Kidney capillary endothelial cell (primary cell): Measurements from ENCODE around the gene EPG5.
"Not testable (repeated sequence)": the region's sequence is repeated elsewhere in the genome, so short reads cannot be mapped to it uniquely, and the experiment has no call there.

Experiments
- DNase-seq: peaks from one replicate; pipeline ENCODE4 v3.0.0-alpha.2; 2018; ENCODE audit warnings: low spot score

Gene EPG5

DNA sequence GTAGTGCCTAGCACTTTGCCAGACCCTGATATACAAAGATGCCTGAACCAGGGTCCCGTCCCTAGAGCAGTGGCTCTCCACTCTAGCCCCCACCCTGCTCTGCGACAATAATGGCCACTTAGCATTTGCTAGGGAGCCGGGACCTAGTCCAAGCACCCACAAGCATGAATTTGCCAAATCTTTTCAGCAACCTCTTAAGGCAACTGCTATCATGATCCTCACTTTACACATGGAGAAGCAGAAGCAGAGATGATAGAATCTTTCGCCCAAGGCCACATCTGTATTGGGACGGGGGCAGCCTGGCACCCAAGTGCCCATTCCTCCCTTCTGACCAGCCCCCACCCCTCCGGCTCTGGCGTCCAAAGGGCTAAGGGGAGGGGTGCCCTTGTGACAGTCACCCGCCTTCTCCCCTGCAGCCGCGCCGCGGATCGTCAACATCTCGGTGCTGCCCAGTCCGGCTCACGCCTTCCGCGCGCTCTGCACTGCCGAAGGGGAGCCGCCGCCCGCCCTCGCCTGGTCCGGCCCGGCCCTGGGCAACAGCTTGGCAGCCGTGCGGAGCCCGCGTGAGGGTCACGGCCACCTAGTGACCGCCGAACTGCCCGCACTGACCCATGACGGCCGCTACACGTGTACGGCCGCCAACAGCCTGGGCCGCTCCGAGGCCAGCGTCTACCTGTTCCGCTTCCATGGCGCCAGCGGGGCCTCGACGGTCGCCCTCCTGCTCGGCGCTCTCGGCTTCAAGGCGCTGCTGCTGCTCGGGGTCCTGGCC is 128.6 kb downstream of the EPG5 start:
- DNase-seq = no peak

DNA sequence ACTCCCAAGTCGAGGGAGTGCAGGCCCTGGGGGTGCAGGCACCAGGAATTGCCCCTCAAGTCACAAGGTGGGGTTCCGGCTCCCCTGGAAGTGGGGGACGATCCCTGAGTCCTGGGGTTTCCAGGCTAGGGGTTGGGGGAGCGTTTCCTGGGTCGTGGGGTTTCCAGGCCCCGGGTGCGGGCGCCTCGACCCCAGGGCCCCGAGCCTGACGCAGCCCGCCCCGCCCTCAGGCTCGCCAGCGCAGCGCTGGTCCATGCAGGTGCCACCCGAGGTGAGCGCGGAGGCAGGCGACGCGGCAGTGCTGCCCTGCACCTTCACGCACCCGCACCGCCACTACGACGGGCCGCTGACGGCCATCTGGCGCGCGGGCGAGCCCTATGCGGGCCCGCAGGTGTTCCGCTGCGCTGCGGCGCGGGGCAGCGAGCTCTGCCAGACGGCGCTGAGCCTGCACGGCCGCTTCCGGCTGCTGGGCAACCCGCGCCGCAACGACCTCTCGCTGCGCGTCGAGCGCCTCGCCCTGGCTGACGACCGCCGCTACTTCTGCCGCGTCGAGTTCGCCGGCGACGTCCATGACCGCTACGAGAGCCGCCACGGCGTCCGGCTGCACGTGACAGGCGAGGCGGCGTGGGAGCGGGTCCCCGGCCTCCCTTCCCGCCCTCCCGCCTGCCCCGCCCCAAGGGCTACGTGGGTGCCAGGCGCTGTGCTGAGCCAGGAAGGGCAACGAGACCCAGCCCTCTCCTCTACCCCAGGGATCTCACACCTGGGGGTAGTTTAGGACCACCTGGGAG is 129.7 kb downstream of the EPG5 start:
- DNase-seq = peak; percentile 67

DNA sequence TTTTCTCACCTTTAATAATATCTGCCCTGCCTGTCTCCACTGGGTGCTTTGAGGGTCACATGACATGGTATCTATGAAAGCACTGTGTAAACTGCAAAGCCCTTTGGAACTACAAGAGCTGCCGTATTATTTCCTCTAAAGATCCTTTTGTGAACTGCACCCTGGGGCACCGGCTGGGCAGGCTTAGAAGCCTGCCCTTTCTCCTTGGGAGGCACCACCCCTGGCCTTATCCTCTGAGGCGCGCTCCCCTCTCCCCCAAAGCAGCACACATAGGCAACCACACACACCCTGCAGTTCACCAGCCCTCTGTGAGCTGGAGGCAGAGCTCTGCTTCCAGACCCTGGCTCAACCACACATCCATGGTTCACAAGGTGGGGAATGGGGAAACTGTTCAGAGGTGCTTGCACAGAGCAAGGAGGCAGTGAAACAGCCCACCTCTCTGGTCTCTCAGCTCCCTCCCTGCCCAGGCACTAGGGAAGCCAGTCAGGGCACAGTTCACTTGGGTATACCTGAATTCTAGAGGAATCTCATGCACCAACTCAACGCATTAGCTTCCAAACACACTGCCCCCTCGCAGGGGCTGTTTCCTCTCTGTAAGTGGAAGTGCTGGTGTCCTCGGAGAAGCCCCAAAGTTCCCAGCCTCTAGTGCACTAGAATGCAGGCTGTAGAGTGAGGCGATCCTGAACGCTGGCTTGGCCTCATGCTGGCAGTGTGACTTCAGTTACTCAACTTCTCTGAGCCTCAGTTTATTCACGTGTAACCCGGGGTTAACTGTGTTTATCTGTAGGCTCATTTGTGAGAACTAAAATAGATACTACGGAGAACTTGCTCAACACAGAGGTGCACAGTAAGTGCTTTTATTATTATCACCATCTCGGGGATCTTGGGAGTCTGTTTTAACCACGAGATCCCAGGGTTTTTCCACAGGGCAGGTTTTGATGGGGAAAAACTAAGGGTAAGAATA is 130.6 kb downstream of the EPG5 start:
- no peak for DNase-seq

DNA sequence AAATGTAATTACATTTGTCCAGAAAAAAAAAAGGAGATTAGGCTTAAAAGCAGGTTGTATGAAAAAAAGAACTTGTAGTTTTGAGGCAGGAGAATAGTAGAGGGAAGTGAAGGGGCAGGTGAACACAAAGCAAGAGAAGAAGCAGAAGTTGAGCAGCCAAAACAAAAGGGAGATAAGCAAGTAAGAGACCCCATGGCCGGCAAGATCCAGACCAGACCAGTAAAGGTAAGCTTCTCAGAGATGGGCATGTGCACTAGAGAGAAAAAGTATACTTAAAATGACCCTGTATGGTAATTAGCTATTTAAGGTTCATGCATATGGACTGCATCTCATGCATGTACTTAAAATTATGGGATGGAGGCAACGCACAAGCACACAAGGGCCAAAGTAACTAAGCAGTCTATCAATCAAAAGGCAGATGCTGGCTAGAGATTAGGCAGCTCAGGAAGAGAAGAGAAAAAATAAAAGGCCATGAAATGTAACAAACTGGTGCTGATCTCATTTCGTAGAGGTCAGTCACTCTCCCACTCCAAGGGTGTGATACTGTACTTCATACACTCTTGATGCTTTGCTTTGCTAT is 132.0 kb downstream of the EPG5 start:
- DNase-seq = no peak

DNA sequence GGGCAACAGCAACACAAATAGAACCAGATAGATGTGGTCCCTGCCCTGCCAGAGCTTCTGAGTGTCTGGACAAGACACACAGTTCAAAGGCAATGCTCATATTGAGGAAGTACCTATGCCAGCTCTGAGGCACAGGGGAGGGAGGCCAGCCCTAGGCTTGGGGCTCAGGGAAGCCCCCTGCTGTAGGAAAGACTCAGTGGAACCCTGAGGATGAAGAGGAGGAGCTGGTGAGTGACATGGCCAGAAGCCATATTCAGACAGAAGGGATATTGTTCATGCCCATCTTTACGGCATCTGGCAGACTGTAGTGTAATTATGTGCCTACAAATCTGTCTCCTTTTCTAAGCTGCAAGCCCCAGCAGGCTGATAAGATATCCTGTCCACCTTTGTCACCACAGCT is 132.8 kb downstream of the EPG5 start:
- DNase-seq = no peak

DNA sequence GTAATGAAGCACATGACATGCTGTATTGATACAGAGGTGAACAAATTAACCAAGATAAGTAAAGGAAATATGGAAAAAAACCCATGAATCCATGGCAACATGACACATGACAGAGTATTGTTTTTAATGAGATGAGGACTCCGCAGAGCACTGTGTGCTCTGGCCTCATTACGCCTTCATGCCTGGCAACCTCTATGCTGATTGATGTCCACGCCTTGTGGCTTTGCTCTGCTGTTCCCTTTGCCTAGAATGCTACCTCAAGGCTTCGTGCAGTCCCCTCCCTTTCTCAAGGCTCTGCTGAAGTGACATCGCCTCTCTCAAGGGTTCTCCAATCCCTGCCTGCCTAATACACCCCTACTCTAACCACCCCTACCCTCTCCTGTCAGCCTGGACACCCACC is 133.3 kb downstream of the EPG5 start:
- no peak for DNase-seq

DNA sequence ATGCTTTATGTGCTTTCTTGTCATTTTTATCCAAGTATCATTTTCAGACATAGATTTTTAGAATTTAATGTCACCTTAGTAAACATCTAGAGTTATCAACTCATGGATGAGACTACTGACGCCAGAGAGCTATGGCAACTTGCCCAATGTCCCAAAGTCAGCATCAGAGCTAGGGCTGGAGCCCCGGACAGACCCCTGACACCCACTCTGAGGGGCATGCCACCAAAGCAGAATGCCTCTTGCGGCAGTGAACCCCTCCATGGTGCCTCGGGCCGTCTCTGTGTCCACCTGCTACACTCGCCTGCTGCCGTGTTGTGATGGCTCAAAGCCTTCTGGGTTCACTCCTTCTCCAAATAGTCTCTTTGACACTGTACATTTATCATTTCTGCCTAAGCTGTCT is 136.2 kb downstream of the EPG5 start:
- DNase-seq = no peak

DNA sequence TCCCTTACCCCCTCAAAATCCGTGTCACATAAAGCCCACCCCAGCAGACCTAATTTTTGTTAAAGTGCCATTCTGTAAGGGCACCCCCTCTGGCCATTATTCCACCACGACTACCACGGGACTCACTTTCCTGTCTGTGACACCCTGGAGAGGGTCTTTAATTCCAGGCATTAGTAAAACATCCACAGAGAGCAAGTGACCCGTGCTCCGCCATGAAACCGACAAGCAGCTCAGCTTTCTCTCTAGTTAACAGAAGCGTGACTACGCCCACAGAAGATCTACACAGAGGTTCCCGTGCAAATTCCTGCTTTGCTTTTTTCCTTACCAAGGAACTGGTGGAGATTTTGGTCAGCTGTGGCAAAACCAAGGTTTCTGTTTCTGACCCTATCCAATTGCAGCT is 137.3 kb downstream of the EPG5 start:
- DNase-seq = no peak

DNA sequence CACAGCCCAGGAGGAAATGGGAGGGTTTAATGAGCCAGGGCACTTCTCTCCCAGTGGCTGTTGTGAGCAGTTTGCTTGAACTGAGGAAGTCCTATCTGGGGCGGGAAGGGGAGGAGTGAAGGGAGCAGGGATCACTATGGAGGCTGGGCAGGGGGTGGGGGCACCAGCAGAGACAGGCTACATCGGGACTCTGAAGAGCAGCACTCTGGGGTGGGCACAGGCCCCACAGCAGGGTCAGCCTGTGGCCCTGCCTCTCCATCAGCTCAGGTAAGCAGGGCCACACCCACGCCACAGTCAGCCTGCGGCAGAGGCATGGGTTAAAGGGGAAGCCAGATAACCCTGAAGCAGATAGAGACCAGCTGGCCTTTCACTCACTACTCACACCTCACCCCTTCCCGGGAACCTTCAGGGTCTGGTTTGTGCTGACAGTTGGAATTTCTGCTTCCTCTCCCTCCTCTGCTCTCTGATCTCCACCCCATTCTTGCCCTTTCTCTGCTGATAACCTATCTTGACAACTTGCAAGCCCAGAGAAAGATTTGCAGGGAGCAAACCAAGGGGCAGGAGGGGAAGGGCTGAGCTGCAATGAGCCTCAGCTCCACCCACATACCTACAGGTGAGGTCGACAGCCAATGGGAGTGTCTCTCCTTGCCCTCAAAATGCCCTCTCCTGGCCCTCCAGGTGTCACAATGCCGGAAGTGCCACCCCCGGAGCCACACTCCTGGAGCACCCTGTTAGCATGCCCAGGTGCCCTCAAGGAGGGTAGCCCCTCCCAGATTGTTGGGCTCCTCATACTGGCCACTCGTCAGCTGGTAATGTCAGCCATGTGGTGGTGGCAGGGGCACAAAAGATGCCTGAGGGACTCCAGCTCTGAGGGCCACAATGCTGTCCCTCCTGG is 138.0 kb downstream of the EPG5 start:
- DNase-seq = no peak

DNA sequence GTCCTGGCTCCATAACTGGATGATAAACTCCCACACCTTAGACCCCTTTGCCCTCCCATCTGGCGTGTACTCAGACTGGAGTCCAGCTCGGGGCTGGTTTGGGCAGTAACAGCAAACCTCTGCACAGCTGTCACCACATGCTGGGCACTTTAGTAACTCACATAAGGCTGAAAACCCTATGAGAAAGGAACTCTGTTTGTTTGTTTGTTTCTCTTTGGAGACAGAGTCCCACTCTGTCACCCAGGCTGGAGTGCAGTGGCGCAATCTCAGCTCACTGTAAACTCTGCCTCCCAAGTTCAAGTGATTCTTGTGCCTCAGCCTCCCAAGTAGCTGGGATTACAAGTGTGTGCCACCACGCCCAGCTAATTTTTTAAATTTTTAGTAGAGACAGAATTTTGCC is 140.4 kb downstream of the EPG5 start:
- DNase-seq = not testable (repeated sequence)

DNA sequence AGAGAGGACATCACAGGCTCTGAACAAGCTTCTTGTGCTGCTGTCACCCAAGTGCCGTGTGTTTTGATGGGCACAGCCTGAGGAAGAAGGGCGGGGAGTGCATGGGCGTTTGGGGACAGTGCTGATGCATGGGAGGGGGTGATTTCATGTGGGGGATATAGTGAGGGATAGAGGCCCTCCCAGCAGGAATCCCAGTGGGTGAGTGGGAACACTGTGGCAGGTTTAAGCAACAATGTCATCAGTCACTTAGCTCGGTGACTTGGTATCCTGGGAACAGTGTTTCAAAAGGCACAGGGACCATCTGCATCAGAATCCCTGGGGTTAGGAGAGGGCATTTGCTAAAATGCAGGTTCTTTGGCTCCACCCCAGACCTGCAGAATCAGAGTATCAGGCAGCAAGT is 141.0 kb downstream of the EPG5 start:
- DNase-seq = no peak

DNA sequence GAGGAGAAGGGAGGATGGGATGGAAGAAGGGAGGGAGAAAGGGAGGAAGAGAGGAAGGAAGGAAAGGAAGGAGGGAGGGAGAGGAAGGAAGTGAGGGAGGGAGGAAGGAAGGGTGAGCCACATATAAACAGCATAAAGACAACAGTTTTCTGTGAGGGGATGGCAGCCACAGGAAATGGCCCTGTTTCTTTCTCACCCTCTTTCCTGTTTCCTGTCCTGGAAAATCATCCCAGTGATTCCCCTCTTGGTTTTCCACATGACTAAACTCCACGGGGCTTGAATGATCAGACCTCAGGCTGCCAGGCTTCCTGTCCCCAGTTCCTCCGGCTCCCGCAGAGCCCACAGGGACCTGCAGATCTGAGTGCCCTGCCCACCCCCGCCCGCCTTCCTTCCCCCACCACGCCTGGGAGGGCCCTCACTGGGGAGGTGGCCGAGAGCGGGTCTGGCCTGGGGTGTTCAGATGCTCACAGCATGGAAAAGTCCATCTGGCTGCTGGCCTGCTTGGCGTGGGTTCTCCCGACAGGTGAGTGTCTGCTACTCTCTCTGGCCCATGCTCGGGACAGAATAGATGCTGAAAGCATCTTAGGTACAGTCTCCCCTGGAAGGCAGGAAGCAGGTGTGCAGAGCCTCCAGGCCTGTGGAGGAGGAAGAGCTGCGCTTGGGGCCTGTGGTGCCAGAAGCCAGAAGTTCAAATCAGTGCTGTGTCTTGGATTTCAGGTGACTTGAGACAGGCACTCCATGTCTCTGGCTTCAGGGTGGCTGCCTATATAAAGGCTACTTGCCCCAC is 141.7 kb downstream of the EPG5 start, which contains the start of gene SIGLEC15:
Gene SIGLEC15, plus strand, starts transcription at position 418 of the 787 bp plus-strand sequence. Its CDS starts 54 bp downstream, at position 472.
- DNase-seq = peak; percentile 30

DNA sequence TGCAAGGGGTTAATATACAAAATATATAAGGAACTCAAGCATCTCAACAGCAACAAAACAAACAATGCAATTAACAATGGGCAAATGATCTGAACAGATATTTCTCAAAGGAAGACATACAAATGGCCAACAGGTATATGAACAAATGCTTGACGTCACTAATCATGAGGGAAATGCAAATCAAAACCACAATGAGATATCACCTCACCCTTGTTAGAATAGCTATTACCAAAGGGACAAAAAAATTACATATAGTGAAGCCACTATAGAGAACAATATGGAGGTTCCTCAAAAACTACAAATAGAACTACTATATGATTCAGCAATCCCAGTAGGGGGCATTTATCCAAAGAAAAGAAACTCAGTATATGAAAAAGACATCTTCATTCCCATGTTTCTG is 145.4 kb downstream of the EPG5 start:
- no peak for DNase-seq

DNA sequence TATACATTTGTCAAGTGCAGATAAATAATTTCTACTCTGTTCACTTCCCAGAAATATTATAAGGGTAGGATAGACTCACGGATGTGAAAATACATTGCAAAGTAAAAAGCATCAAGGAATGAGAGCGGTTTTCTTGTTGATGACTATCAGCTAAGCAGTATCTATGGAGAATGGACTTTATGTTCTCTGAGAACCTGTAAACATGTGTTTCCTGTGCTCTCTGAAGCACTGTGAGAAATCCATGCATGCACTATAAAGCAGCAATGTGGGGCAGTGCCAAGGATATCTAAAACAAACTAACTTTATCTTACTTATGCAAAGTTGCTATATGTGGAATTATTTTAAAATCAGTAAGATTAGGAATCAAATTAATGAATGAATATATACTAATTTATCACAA is 146.1 kb downstream of the EPG5 start:
- no peak for DNase-seq

DNA sequence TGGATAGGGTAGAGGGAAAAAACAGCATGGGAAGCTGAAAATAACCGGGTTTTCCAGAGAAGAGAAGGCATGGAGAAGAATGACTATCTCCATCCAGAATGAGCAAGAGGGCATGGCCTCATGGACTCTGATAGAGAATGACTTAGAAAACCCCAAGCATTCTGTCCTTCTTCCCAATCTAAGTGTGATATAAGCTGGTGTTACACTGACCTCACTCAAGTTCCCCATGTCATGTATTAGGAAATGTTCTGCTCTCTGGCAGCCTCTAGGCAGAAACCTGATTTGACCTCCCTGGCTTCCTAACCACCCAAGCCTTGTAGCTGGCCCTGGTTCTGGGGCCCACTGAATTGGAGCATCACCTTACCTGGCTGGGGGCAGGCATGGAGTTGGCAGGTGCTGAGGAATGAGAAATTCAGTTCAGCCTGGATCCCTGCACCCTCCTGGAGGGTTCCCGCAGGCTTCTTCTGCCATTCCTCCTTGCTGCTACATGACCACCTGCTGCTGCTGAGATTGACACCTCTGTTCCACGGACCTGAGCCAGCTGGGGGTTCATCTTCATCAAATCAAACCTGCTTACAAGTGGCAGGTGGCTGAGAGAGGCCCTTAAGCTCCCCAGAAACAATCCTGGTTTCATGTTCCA is 146.9 kb downstream of the EPG5 start:
- DNase-seq = no peak

DNA sequence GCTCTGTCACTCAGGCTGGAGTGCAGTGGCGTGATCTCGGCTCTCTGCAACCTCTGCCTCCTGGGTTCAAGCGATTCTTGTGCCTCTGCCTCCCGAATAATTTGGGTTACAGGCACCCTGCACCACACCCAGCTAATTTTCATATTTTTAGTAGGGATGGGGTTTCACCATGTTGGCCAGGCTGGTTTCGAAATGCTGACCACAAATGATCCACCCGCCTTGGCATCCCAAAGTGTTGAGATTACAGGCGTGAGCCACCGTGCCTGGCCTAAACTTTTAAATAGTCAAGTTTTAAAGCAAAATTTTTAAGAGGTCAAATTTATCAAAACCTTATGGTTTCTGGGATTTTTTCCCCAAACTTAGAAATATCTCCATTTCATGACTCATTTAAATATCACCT is 148.4 kb downstream of the EPG5 start:
- not testable (repeated sequence) for DNase-seq

DNA sequence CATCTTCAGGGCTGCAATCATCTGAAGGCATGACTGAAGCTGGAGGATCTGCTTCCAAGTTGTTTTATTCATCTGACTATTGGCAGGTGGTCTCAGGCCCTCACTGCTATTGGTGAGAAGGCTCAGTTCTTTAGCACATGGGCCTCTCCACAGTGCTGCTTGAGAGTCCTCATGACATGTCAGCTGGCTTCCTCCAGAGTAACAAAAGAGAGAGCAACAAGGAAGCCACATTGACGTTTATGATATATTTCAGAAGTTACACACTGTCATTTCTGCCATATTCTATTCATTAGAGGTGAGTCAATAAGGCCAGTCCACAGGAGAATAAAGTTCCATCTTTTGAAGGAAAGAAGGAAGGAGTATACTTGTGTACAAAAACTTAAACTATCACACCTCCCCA is 149.6 kb downstream of the EPG5 start:
- DNase-seq = no peak

DNA sequence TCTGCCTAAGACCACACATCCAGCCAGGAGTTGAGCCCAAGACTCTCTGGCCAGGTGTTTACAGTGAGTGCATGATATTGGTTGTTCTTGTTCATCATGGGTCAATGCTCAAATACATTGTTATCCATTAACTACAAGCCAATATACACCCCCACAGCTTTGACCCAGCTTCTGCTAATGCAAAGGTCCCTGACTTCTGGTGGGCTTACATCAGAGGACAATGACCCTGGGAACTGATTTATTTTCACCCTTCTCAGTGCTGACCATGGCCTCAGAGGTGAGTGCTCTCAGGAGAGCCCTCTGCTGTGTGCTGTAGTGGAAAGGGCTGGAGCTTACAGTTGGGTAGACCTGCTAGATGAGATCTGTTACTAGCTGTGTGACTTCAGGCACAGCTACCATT is 152.4 kb downstream of the EPG5 start:
- DNase-seq = not testable (repeated sequence)

DNA sequence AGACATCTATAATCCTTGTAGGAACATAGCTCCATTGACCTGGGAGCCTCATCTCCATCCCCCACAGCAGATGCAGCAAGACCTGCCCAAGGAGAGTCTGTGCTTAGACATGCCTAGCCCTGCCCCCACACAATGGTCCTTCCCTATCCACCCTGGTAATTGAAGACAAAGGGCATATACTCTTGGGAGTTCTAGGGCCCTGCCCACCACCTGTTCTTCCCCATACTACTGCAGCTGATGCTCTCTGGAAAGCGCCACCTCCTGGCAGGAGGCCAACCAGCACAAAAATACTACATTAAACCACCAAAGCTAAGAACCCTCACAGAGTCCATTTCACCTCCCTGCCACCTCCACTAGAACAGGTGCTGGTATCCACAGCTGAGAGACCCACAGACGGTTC is 160.0 kb downstream of the EPG5 start:
- not testable (repeated sequence) for DNase-seq

DNA sequence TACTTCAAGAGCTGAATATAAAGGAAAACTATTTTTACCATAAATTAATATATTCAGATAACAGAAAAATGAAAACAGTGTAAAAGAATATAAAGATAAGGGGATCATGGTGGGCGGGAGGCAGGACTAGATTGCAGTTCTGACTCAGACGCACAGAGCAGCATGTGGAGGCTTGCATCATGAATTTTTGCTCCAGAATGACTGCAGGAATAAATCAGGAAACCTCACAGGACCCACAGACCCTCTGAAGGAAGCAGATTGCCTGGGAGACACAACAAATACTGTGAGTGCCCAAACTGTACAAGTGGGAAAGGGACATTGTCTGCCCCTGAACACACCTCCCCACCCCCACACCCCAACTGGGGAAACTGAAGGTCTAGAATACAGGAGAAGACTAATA is 160.9 kb downstream of the EPG5 start:
- DNase-seq = no peak
